ENCODE measurements around the gene ACSL4.
"Not testable (repeated sequence)": the region's sequence is repeated elsewhere in the genome, so short reads cannot be mapped to it uniquely, and the experiment has no call there.

GRCh38 chrX:109657364-109657763 lies 75.7 kb downstream of the ACSL4 start:
- not testable (repeated sequence) for TF ChIP-seq CTCF (conservative IDR thresholded peaks at IDR 0.05 in 1 of 2, IDR thresholded peaks at IDR 0.05 in 1 of 2; ENCODE audit: low read depth in 1 of 2, low read length in 2 of 2); EZH2 (IDR thresholded peaks at IDR 0.05; ENCODE audit: low read length, missing control alignments)

Data from fibroblast of lung (primary cell).